8988T (cell line): ENCODE data around the gene UROC1.
A peak's percentile ranks its signal among the peaks of the same experiment; 100 is the strongest.

Experiments used
- DNase-seq: peaks from one replicate; pipeline ENCODE4 v3.0.0; 2011

The UROC1 gene

DNA sequence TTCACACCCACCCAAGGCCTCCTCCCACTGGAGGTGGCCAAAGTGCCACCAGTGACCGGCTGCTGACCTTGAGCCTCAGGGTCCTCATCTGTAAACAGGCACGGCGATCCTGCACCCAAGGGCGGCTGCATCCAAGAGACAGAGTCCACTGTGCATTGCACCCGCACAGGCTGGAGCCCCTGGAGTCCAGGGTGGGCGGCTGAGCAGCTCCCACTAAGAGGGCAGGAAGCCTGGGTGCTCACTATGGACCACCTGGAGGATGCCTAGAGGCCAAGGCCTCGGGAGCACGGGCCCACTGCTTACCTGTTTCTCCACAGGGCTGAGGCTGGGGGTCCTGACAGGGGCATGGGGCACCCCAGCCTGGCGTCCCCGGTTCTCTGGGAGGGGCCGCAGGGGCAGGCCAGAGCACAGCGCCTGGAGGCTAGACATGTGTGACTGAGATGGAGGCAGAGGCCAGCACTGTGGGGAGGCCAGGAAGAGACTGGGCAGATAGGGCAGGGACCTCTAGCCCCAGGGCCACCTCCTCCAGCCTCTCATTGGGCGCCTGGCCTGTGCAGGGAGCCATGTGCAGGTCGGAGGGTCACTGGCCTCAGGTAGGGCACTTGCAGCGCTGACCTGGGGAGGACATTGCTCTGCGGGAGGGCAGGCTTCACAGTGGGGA lies at the start of gene UROC1:
Gene UROC1, minus strand, starts transcription at position 483 of the 661 bp plus-strand sequence. Its CDS starts 54 bp downstream, at position 429.
- DNase-seq, result no peak

- DNase-seq, result no peak
Observed at GRCh38 chr3:126562737-126563276, 45.2 kb upstream of the UROC1 start.

DNA sequence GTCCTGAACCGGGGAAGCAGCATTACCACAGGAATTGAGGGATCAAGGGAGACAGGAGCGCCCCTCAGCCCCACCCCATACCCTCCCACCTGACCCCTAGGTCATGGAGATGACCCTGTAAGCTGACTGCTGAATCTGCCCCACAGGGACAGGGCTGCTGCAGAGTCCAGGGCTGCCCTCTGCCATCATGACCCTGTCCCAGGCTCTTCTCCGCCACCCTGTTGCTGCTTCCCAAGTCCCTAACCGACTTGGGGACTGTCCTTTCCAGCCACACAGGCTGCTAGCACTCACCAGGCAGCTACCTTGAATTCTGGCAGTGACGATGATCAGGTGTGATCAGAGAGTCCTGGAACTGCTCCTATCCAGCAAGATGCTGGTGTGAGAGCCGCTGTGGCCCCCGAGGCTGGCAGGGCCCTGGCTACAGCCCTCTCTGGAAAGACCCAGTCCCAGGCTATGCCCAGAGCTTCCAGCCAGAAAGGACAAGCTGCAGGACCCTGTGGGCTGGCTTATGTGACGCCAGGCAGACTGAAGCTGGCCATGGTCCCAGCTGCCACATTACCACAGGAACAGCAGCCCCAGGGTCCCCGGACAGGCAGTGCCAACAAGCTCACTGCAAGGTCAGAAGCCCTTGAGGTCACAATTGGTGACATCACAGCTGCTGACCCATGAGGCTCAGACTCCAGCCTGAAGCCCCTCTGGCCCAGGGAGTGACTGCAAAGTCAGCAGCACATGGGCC lies 40.9 kb upstream of the UROC1 start, which contains the start of gene C3orf22:
Gene C3orf22, minus strand, starts transcription at position 597 of the 736 bp plus-strand sequence. CDS start 5,542 bp downstream, outside the sequence.
- DNase-seq, result no peak

GRCh38 chr3:126557761-126558160 lies 40.2 kb upstream of the UROC1 start:
- no peak for DNase-seq

DNA sequence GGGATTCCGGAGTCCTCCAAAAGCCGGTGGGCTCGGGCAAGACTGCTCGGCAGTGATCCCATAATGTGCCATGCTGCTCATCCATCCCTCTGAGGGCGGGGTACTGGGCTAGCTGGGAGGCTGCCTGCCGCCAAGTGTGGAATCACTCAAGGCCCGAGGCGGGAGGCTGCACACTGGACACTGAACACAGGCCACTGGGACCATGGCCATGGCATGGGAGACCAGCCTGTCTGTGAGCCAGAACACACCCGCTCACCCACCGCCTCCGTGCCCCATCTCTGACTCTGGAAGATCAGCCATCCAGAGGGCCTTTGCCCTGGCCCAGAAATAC lies 39.8 kb upstream of the UROC1 start:
- no peak for DNase-seq

- no peak for DNase-seq
Observed at GRCh38 chr3:126556637-126557414, 39.3 kb upstream of the UROC1 start.

DNA sequence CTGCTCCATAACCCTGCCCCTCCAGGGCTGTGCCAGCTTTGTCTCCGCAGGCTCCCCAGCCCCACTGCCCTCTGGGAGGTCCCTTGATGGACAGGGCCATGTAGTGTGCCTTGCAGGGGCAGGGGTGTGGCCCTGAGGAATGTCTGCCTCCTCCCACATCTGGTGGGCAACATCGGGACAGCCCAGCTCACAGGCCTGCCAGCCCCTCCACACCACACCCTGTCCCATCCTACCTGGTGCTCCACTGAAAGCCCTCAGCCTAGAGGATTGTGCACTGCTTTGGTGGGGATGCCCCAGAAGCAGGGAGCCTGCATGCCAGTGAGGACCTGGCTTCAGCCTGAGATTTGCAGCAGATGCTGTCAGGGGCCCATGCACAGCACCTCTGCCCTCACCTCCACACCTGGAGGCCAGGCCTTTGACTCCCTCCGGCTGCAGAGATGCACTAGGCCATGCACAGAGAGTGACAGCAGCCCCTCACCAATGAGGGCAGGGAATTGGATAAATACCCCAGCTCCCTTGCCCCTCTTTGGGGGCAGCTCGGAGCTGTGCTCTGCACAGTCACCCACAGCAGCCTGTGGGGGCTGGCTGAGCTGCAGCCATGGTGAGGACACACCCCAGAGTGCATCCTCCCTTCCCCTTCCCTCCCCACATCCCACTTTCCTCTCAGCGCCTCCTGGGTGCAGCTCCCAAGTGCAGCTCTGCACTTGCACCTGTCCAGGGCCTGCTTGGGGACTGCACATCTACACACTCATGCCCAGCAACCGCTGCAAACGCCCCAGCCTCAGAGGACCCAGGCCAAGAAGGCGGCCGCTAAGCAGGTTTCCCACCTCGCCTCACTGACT lies 38.4 kb upstream of the UROC1 start:
- DNase-seq, result no peak

DNA sequence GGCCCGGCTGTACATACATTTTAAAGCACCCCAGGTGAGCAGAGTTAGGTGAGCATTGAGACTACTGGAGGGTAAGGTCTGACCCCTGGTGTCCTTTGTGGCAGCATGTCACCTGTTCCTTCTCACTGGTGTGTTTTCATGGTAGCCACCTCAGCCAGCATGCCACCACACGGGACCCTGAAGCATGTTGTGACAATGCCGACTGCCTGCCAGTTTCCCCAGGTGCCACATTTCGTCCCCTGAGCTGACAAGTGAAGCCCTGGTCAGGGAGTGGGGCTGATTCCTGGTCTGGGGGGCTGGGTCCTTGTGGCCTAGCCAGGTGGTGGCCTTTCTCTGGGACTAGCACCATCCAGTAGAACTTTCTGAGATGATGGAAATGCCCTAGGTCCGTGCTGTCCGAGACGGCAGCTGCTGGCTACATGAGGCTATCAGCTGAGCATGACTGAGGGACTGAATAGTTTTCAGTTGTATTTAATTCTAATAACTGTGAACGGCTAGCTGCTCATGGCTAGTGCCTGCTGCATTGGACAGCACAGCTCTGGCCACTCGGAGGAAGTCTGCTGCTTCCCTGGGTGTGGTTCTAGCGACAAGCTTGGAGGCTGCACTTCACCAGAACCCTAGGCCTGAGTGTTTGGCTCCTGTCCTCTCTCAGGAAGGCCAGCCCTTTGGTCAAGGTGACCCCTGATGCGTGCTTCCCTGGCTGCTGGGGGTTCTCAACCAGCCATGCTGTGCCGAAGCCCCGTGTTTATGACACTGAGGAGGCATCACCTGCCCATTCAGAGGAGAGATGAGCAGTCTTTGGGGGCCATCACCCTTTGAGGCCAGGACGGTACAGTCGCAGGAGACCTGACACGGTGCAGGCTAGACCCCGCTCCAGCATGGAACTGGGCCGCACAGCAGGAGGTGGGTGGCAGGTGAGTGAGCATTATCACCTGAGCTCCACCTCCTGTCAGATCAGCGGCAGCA lies 37.3 kb upstream of the UROC1 start:
- DNase-seq, result no peak

- no peak for DNase-seq
Observed at GRCh38 chr3:126553284-126554084, 35.9 kb upstream of the UROC1 start.

DNA sequence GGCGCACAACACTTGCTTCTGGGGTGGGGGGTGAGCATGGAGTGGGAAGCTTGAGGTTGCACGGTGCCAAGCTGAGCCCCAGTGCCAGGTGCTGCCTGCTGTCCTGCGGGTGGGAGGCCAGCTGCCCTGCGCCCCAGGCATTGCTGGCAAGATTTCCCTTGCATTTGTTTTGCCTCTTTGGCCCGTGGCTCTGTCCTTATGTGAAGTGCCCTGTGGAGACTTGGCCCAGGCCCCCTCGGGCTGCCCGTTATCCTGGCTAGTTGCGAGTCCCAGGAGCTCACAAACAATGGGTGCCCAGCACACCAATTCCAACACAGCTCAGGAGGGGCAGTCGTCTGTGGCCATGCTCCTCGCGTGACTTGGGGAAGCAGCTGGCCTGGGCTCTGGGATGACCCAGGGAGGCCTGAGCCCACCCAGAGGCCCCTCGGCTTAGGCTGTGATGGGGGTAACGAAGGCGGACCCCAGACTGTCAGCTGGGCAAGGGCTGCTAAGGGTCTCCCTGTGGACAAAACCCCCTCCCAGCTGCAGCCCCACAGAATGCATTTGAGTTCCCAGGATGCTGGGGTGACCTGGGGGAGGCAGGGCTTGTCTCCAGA lies 35.2 kb upstream of the UROC1 start:
- DNase-seq, result no peak

DNA sequence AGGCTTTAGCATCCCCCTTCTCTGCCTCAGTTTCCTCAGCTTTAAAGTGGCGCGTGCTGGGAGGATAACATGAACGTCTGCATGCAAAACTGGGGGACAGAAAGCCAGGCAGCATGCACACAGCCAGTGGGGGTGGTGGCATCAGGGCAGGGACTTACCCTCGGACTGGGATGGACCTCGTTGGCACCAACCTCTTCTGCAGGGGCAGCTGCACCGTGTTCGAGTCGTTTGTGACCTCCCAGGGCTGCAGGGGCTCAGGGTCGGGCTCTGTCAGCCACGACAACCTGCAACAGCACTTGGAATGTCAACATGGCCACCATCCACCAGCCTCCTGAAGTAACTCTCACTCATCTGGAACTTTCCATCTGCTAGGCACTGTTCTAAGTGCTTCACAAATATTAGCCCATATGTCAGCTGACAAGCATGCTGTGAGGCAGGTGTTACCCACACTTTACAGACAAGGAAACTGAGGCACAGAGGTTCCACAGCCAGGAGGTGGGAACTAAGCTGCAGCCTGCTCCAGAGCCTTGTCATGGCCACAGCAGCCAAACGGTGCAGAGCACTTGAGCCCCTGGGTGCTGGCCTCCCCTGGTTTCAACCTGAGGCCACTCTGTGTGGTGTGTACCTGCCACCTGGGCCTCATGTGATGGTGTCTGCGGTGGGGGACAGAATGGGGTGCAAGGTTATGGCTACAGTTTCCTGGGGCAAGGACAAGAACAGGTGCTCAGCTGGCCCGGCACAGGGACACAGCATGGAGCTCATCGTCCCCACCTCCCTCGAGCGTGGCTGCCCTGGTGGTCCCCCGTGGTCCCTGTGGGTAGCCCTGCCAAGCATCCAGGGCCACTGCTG lies 34.5 kb upstream of the UROC1 start:
- no peak for DNase-seq

DNA sequence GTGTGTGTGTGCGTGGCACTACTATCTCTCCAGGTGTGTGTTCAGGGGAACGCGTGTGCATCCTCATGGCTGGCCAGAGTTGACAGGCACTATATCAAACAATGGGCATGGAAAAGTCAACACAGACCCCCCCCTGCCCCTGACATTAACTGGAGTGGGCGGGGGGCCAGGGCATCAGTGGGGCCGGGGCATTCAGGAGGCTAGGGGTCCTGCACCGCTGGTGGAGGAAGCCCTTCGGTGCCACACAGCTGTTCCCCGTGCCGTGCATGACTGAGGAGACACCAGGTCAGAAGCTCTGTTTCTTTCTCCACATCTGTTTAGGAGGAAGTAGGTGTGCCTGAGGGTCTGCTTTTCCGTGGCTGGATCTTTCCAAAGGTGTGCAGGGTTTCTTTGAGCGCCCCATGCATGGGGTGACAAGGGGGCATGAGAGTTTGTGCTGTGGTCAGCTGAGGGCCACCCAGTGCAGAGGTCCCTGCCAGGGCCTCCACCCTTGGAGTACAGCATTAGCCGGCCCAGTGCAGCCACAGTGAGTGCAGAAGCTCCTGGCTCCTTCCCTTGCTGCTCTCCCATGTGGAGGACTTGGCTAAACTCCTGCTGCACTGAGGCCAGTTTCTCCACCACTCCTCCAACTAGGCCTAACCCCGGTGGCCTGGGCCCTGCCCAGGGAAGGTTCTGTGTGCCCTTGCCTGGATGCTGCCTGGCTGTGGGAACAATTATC lies 33.7 kb upstream of the UROC1 start:
- no peak for DNase-seq

GRCh38 chr3:126550488-126551051 lies 33.0 kb upstream of the UROC1 start:
- peak; percentile 10 for DNase-seq

DNA sequence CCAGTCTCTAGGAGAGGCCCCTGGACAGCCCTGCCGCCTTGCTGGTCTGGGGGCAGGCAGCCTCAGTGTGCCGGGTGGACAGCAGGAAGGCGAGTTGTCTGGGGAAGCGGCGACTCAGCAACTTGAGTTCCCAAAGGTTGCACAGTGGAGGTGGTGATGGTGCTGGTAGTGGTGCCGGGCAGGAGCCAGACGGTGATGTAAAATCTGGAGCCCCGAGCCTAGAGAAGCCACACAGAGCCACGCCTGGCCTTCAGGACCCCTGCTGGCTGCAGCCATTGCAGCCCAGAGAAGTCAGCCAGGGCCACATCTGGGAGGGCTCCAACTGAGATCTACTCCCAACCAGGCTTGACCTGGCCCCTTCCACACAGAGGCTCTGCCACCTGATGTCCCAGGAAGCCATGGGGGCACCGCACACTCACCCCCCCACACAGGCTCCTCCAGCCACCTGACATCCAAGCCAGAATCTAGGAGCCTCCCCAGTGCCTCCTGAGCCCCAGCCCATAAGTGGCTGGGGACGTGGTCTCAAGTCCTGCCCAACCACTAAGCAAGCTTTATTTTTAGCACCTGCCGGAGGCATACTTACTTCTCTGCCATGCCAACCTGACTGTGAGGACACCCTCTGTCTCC lies 32.4 kb upstream of the UROC1 start:
- DNase-seq, result peak; percentile 11

- DNase-seq, result peak; percentile 24
Observed at GRCh38 chr3:126548556-126549466, 31.2 kb upstream of the UROC1 start.

GRCh38 chr3:126547721-126548120 lies 30.1 kb upstream of the UROC1 start:
- peak; percentile 12 for DNase-seq
